Upper lobe of left lung (tissue), 6 donors: Measurements from ENCODE around the gene ZNFX1. TPM values are rescaled to one million over a fixed set of nuclear protein-coding genes. Genes with fewer than 3 reads are reported as not detected.

ENCODE experiments used
- ATAC-seq, 2 donors: fragments of 200-7000 bp; cut with Tn5 transposase; one replicate each; pipeline ENCODE4 v1.9.1; 2022; ENCODE audit warnings: mild to moderate bottlenecking in 2 of 2, moderate library complexity in 2 of 2; ENCODE audit not compliant: low FRiP score in 2 of 2
- DNase-seq, 2 donors: peaks; one replicate each; pipeline ENCODE4 v3.0.0-alpha.2; 2019 to 2020
- H3K27ac ChIP-seq, 4 donors: fragments of 200-600 bp; sonication (generic); one replicate each; pipeline ENCODE4 v1.5.1; 2016 to 2019
- H3K27me3 ChIP-seq, 4 donors: fragments of 200-600 bp; sonication (generic); one replicate each; pipeline ENCODE4 v1.5.1; 2017 to 2019
- H3K36me3 ChIP-seq, 4 donors: fragments of 200-600 bp; sonication (generic); one replicate each; pipeline ENCODE4 v1.5.1; 2016 to 2019
- H3K4me1 ChIP-seq, 4 donors: fragments of 200-600 bp; sonication (generic); one replicate each; pipeline ENCODE4 v1.5.1; 2018 to 2019
- H3K4me3 ChIP-seq, 4 donors: fragments of 200-600 bp; sonication (generic); one replicate each; pipeline ENCODE4 v1.5.1; 2017 to 2019; ENCODE audit warnings: mild to moderate bottlenecking in 2 of 4, moderate library complexity in 1 of 4
- H3K9me3 ChIP-seq, 4 donors: fragments of 200-600 bp; sonication (generic); one replicate each; pipeline ENCODE4 v1.5.1; 2018 to 2019
- EP300 ChIP-seq, 4 donors: sonication (generic); formaldehyde crosslinking; IDR thresholded peaks; one replicate each; pipeline ENCODE4 v1.5.1; 2017; ENCODE audit warnings: antibody characterized with exemption in 4 of 4, control low read depth in 2 of 4
- POLR2A ChIP-seq, 4 donors: fragments of 450-650 bp; IDR thresholded peaks; one replicate each; pipeline ENCODE4 v1.5.1; 2016 to 2017; ENCODE audit warnings: antibody characterized with exemption in 4 of 4, mild to moderate bottlenecking in 2 of 4
- POLR2AphosphoS5 ChIP-seq, 2 donors: sonication (generic); formaldehyde crosslinking; IDR thresholded peaks; one replicate each; pipeline ENCODE4 v1.5.1; 2017; ENCODE audit warnings: antibody characterized with exemption in 2 of 2
- WGBS, 2 donors: methylation state at CpG; one replicate each; pipeline ENCODE4 v1.1.5; 2017 to 2018; 5-methylcytosine and 5-hydroxymethylcytosine counted together
- total RNA-seq, 6 donors: library from RNA; depleted of rRNA in 4 of 6; stranded (reverse); fragments of >200 nt in 4 of 6; gene quantifications; one replicate each; pipeline versions ENCODE4 v1.1.0 to v1.2.1, GENCODE V29; 2016 to 2021
- TF ChIP-seq, protein P1 (sequence below), 6 experiments: fragments of 450-650 bp in 4 of 6; fragments of 200-600 bp in 2 of 6; sonication (generic) in 2 of 6; IDR thresholded peaks; one replicate each; pipeline ENCODE4 v1.5.1; 2016 to 2019; ENCODE audit warnings: antibody characterized with exemption in 6 of 6
- donor health status: DM: no; HTN: no; CAD: no; lungs with moderate emphysema.
- donor health status: DM: no; HTN: yes; CAD: no; lungs with severe emphysema.

ZNFX1 gene
- total RNA-seq, 6 donors from 2014 or later = 39.3 to 64.6 (median 42.4) TPM

DNA sequence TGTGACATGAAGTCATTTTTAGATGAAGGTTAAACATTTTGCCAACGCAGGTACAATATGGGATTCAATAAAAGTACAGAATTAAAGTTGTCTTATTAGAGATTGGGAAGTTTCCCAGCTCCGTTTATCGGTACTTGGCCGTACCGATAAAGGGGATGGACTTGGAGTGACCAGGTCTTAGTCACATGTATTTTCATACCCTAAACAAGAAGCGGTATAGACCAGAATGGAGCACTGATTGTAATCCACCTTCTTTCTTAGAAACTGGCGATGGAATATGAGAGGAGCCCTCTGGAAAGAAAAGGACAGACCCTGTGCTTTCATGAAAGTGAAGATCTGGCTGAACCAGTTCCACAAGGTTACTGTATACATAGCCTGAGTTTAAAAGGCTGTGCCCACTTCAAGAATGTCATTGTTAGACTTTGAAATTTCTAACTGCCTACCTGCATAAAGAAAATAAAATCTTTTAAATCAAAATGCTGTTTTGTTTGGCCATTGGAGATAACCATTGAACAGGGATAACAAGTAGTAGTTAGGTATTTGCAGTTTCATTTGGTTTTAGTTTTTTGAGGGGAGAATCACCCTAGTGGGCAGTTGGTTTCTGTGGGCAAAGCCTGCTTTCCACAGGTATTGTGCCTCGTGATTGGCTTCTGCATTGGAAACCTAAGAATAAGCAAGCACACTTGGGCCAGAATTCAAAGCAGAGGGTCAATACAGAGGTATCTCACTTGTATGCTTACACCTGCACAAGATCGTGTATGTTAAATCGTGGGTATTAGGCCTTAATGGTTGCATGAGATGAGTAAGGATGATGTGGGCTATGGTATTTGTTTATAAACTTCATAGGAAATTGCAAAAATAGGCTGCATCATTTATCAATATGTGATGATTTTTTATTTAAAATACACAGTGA, 11.2 kb upstream of the ZNFX1 start:
- ATAC-seq (peak in 1 of 2 donors; percentile 81), DNase-seq (peak in 1 of 2 donors; percentile 31)
- Histone ChIP-seq H3K36me3 (peaks cover 38 to 89% (median 79%) of the 10 kb centered on the region in 4 donors), H3K9me3 (peaks cover 9 to 36% (median 24%) of the 10 kb centered on the region in 4 donors), H3K4me1 (peaks cover 0 to 30% (median 19%) of the 10 kb centered on the region in 4 donors), H3K27ac (peak overlapping the region in 2 of 4 donors; percentile 65 to 70), H3K27me3 (no peaks in the 10 kb centered on the region), H3K4me3 (peak overlapping the region in 1 of 4 donors; percentile 3)
- 67 to 70% methylated on average over 10 of the region's 10 CpGs for WGBS, 2 donors
- TF ChIP-seq POLR2A (IDR thresholded peaks at IDR 0.05) = no peak
- TF ChIP-seq EP300 (IDR thresholded peaks at IDR 0.05) = no peak
- TF ChIP-seq POLR2AphosphoS5 (IDR thresholded peaks at IDR 0.05) = no peak
- TF ChIP-seq, protein P1, sequence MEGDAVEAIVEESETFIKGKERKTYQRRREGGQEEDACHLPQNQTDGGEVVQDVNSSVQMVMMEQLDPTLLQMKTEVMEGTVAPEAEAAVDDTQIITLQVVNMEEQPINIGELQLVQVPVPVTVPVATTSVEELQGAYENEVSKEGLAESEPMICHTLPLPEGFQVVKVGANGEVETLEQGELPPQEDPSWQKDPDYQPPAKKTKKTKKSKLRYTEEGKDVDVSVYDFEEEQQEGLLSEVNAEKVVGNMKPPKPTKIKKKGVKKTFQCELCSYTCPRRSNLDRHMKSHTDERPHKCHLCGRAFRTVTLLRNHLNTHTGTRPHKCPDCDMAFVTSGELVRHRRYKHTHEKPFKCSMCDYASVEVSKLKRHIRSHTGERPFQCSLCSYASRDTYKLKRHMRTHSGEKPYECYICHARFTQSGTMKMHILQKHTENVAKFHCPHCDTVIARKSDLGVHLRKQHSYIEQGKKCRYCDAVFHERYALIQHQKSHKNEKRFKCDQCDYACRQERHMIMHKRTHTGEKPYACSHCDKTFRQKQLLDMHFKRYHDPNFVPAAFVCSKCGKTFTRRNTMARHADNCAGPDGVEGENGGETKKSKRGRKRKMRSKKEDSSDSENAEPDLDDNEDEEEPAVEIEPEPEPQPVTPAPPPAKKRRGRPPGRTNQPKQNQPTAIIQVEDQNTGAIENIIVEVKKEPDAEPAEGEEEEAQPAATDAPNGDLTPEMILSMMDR (IDR thresholded peaks at IDR 0.05) = no peak

DNA sequence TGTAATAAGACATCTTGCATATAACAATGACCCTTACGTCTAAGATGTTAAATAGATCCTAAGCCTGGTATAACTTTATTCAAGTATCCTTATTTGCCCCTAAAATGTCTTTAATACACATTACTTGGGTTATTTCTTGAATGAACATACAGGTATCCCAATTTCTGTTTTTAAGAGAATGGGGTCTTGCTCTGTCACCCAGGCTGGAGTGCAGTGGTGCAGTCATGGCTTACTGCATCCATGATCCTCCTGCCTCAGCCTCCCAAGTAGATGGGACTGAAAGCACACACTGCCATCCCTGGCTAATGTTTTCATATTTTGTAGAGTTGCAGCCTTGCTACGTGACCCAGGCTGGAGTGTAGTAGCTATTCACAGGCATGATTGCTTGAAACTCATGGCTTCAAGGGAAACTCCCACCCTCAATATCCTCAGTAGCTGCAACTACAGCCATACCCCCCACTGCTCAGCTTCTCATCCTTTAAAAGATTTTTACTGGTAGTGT, 10.4 kb upstream of the ZNFX1 start:
- ATAC-seq (no peak), DNase-seq (no peak)
- TF ChIP-seq EP300 (IDR thresholded peaks at IDR 0.05) = no peak
- TF ChIP-seq, protein P1 (IDR thresholded peaks at IDR 0.05) = no peak
- TF ChIP-seq POLR2AphosphoS5 (IDR thresholded peaks at IDR 0.05) = no peak
- TF ChIP-seq POLR2A (IDR thresholded peaks at IDR 0.05) = no peak
- peak overlapping the region in 3 of 4 donors; percentile 65 to 70 (median 66) for H3K27ac ChIP-seq
- H3K9me3 ChIP-seq = peaks cover 9 to 36% (median 24%) of the 10 kb centered on the region in 4 donors
- peaks cover 5 to 36% (median 25%) of the 10 kb centered on the region in 4 donors for H3K4me1 ChIP-seq
- WGBS, 2 donors = 89 to 91% methylated on average over 2 of the region's 2 CpGs
- peaks cover 45 to 97% (median 86%) of the 10 kb centered on the region in 4 donors for H3K36me3 ChIP-seq
- peak overlapping the region in 1 of 4 donors; percentile 3 for H3K4me3 ChIP-seq
- no peaks in the 10 kb centered on the region for H3K27me3 ChIP-seq

DNA sequence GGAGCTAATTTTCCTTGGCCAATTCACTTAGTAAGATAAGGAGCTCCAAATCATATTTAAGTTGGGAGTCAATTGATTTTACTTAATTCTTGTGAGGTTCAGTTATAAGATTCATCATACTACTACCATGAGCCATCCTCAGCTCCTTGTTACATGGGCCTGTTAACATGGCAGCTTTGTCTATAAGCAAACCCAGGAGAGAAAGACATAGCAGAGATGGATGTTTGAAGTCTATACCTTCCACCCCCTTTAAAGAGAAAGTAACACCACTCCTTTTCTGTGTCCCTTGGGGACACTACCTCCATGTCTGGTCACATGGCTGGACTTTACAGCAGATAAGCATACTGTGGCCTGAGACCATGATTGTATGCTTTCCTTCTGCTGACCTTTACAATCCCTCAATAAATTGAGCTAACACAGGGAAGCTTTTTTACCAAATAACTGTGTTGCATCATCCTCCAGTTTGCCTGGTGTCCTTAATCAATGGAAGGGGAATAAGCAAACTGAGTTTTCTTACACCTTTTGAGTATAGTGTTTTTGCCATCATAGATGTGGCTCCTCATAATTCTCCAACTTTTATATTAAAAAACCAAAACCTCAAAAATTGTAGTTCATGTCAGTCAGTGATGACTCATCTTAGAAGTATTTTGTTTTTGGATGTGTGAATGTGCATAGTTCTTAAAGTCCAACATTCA, 9.8 kb upstream of the ZNFX1 start:
- peaks cover 9 to 39% (median 25%) of the 10 kb centered on the region in 4 donors for H3K9me3 ChIP-seq
- H3K4me3 ChIP-seq = no peak overlapping the region
- H3K27ac ChIP-seq = peak overlapping the region; percentile 31 to 70 (median 66)
- no peaks in the 10 kb centered on the region for H3K27me3 ChIP-seq
- ATAC-seq (no peak), DNase-seq (no peak)
- H3K36me3 ChIP-seq = peaks cover 48 to 100% (median 92%) of the 10 kb centered on the region in 4 donors
- TF ChIP-seq EP300 (IDR thresholded peaks at IDR 0.05) = no peak
- no peak for TF ChIP-seq POLR2A (IDR thresholded peaks at IDR 0.05)
- TF ChIP-seq, protein P1 (IDR thresholded peaks at IDR 0.05) = no peak
- no peak for TF ChIP-seq POLR2AphosphoS5 (IDR thresholded peaks at IDR 0.05)
- peaks cover 10 to 41% (median 31%) of the 10 kb centered on the region in 4 donors for H3K4me1 ChIP-seq

DNA sequence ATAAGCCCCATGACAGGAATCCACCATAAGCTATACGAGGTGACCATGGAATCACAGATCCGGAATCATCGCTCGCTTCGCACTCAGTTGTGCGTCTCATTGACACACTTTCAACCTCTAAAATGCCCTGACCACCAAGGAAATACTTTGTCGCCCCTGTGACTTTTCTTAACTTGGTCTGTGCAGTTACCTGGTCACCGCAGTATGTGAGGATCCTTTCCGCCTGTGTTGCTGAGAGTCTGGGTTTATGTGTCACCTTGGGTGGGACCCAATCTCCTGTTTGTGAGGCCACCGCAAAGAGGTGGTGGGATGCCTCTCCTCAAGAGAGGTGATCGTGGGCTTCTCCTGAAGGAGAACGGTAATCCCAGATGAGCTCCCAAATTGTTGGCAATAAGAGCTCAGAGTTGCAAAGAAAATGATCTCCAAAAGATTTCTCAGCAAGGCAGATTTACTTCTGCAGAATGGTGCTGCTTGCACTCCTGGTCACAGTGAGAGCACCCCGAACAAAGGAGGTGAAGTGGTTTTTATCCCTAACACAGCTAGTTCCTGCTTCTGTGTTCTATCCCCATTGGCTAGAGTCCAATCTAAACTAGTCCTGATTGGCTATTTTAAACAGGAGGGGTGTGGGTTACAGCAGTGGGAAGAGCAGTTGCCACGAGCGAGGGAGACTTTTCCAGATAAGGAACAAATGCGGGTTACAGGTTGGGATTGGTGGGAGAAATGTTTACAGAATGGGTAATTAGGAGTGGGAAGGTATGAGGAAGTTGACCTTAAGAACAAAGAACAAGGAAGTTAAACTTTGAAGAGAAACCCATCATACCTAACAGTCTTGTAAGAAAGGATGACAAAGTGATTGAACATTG, 9.1 kb upstream of the ZNFX1 start:
- TF ChIP-seq POLR2AphosphoS5 (IDR thresholded peaks at IDR 0.05) (no peak), POLR2A (IDR thresholded peaks at IDR 0.05) (no peak), EP300 (IDR thresholded peaks at IDR 0.05) (no peak)
- TF ChIP-seq, protein P1 (IDR thresholded peaks at IDR 0.05) = no peak
- Histone ChIP-seq H3K36me3 (peaks cover 55 to 100% (median 97%) of the 10 kb centered on the region in 4 donors), H3K27me3 (no peaks in the 10 kb centered on the region), H3K9me3 (peaks cover 9 to 44% (median 25%) of the 10 kb centered on the region in 4 donors), H3K4me1 (peaks cover 18 to 49% (median 37%) of the 10 kb centered on the region in 4 donors), H3K27ac (peak overlapping the region; percentile 31 to 70 (median 66)), H3K4me3 (no peak overlapping the region)
- no peak for ATAC-seq
- DNase-seq = no peak
- 85 to 90% methylated on average over 16 of the region's 16 CpGs for WGBS, 2 donors
